KMS-11 (cell line): ENCODE measurements around the gene ACSL5.
"Not testable (repeated sequence)": the region's sequence is repeated elsewhere in the genome, so short reads cannot be mapped to it uniquely, and the experiment has no call there.

Source experiments
- H2AFZ ChIP-seq: fragments of 200-600 bp; sonication (generic); 2 replicates; pipeline ENCODE4 v1.6.1; 2016; ENCODE audit warnings: antibody characterized with exemption, mixed run types, low read depth
- H3K27ac ChIP-seq: fragments of 200-600 bp; sonication (generic); 2 replicates; pipeline ENCODE4 v1.6.1; 2016; ENCODE audit warnings: mild to moderate bottlenecking, mixed run types
- H3K27me3 ChIP-seq: fragments of 200-600 bp; sonication (generic); 2 replicates; pipeline ENCODE4 v1.6.1; 2017; ENCODE audit warnings: mild to moderate bottlenecking, low read depth, mixed run types, moderate library complexity; ENCODE audit not compliant: insufficient read depth
- H3K36me3 ChIP-seq: fragments of 200-600 bp; sonication (generic); 2 replicates; pipeline ENCODE4 v1.6.1; 2017; ENCODE audit warnings: mild to moderate bottlenecking, mixed run types; ENCODE audit not compliant: insufficient read depth
- H3K4me1 ChIP-seq: fragments of 200-600 bp; sonication (generic); 2 replicates; pipeline ENCODE4 v1.6.1; 2016; ENCODE audit warnings: mild to moderate bottlenecking, low read depth, mixed run types; ENCODE audit not compliant: poor library complexity, severe bottlenecking
- H3K4me2 ChIP-seq: fragments of 200-600 bp; sonication (generic); 2 replicates; pipeline ENCODE4 v1.7.0; 2016; ENCODE audit warnings: mild to moderate bottlenecking, mixed run types
- H3K4me3 ChIP-seq: fragments of 200-600 bp; sonication (generic); IDR thresholded peaks from 2 replicates; pipeline ENCODE4 v1.6.1; 2017; ENCODE audit warnings: low read depth, low read length, mixed read lengths; ENCODE audit not compliant: insufficient read depth
- H3K79me2 ChIP-seq: fragments of 200-600 bp; sonication (generic); 2 replicates; pipeline ENCODE4 v1.6.1; 2016; ENCODE audit warnings: low read depth, mixed run types; ENCODE audit not compliant: insufficient read depth
- H3K9ac ChIP-seq: fragments of 200-600 bp; sonication (generic); 2 replicates; pipeline ENCODE4 v1.6.1; 2016; ENCODE audit warnings: mild to moderate bottlenecking, mixed run types
- H4K20me1 ChIP-seq: fragments of 200-600 bp; sonication (generic); 2 replicates; pipeline ENCODE4 v1.6.1; 2016; ENCODE audit warnings: mild to moderate bottlenecking, mixed run types; ENCODE audit not compliant: insufficient read depth
- CTCF ChIP-seq: fragments of 200-600 bp; sonication (generic); conservative IDR thresholded peaks from 2 replicates; pipeline ENCODE4 v1.6.1; 2017; ENCODE audit warnings: low read depth, mild to moderate bottlenecking, antibody characterized with exemption, low read length, moderate library complexity, mixed read lengths

The ACSL5 gene

DNA sequence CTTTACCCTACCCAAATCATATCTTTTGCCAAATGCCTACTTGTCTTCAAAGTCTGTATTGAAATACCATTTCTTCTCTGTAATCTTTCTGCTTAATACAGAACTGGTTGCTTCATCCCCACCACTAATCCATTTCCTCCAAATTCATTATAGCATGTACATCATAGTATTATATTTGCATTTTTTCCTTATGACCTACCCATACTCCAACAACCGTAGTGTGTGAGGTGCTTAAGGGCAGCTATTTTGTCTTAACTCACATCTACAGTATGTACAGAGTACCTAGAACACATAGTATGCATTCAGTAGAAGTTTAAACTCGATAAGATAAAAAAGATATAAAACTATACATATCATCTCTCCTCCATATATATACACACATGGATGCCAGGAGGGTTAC lies 23.7 kb downstream of the ACSL5 start:
- TF ChIP-seq CTCF: no peak
- no peaks in the 10 kb centered on the region for H3K79me2 ChIP-seq
- H3K4me1 ChIP-seq: peaks cover 10% of the 10 kb centered on the region
- no peak overlapping the region for H3K27ac ChIP-seq
- H3K27me3 ChIP-seq: no peaks in the 10 kb centered on the region
- no peaks in the 10 kb centered on the region for H4K20me1 ChIP-seq
- H3K36me3 ChIP-seq: no peaks in the 10 kb centered on the region
- no peak overlapping the region for H3K4me2 ChIP-seq
- no peak overlapping the region for H2AFZ ChIP-seq
- H3K4me3 ChIP-seq: no peak overlapping the region
- H3K9ac ChIP-seq: no peak overlapping the region

DNA sequence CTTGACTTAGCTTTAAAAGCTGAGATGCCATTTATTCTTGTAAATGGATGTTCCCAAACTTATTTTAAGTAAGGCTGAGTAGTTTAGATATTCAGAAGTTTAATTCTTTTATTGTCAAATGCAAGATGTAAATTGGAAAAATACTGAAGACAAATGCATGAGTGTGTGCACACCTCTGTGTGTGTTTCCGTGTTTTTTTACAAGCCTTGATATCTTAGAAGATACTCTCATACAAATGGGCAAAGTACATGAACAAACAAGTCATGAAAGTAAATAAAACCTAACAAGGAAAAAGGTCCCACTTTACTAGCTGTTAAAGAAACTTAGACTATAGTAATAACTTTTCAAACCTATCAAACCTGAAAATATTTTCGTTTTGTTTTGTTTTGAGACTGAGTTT lies 29.0 kb downstream of the ACSL5 start:
- no peaks in the 10 kb centered on the region for H3K4me1 ChIP-seq
- H3K36me3 ChIP-seq: no peaks in the 10 kb centered on the region
- H3K79me2 ChIP-seq: no peaks in the 10 kb centered on the region
- H3K27me3 ChIP-seq: no peaks in the 10 kb centered on the region
- no peak overlapping the region for H3K4me2 ChIP-seq
- H3K9ac ChIP-seq: no peak overlapping the region
- no peak overlapping the region for H2AFZ ChIP-seq
- H3K27ac ChIP-seq: no peak overlapping the region
- no peak overlapping the region for H3K4me3 ChIP-seq
- H4K20me1 ChIP-seq: no peaks in the 10 kb centered on the region
- no peak for TF ChIP-seq CTCF

DNA sequence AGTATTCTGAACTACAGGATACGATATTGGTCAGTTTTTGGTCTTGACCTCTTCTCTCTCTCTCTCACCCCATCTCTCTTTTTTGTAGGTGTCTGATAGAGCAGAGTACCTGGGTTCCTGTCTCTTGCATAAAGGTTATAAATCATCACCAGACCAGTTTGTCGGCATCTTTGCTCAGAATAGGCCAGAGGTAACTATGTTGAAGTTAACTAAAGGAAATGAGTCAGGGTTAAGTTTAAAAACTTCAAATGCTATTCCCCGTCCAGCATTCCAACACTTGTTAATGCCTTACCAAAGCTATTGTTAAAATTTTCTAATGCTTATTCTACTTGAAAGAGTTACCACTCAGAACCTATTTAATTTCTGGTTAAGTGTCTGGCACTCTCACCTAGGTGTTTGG lies 30.7 kb downstream of the ACSL5 start:
- Histone ChIP-seq H3K4me2 (no peak overlapping the region), H2AFZ (no peak overlapping the region), H3K79me2 (no peaks in the 10 kb centered on the region), H3K4me3 (no peak overlapping the region), H3K27me3 (no peaks in the 10 kb centered on the region), H3K4me1 (no peaks in the 10 kb centered on the region), H3K27ac (no peak overlapping the region), H3K36me3 (no peaks in the 10 kb centered on the region), H4K20me1 (no peaks in the 10 kb centered on the region), H3K9ac (no peak overlapping the region)
- no peak for TF ChIP-seq CTCF

DNA sequence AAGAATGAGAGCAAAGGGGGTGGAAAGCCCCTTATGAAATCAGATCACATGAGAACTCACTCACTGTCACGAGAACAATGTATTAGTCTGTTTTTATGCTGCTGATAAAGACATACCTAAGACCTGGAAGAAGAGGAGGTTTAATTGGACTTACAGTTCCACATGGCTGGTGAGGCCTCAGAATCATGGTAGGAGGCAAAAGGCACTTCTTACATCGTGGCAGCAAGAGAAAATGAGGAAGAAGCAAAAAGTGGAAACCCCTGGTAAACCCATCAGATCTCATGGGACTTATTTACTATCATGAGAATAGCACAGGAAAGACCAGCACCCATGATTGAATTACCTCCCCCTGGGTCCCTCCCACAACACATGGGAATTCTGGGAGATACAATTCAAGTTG lies 32.9 kb downstream of the ACSL5 start:
- H3K9ac ChIP-seq, H3K4me2 ChIP-seq, H4K20me1 ChIP-seq, H3K27ac ChIP-seq, H3K27me3 ChIP-seq, H3K79me2 ChIP-seq, H3K36me3 ChIP-seq, H3K4me1 ChIP-seq, H3K4me3 ChIP-seq, H2AFZ ChIP-seq: not testable (repeated sequence)

DNA sequence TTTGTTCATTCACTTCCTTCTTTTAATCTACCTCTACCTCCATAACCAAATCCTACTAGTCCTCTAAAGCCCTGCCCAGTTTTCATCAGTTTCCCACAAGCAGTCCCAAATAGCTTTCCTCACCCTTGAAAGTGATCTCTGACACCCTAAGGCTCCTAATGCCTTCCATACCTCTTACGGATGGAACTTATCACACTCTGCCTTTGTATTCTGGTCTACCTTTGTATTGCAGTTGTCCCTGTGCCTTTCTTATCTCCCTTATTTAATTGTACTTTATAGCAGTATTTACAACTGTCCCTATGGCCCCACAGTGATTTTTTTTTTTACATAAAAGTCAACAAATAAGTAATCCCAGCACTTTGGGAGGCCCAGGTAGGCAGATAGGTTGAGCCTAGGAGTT lies 33.8 kb downstream of the ACSL5 start:
- Histone ChIP-seq H3K27me3 (no peaks in the 10 kb centered on the region), H2AFZ (no peak overlapping the region), H3K4me3 (no peak overlapping the region), H3K36me3 (no peaks in the 10 kb centered on the region), H4K20me1 (no peaks in the 10 kb centered on the region), H3K79me2 (no peaks in the 10 kb centered on the region), H3K27ac (no peak overlapping the region), H3K9ac (no peak overlapping the region), H3K4me1 (no peaks in the 10 kb centered on the region), H3K4me2 (no peak overlapping the region)
- TF ChIP-seq CTCF: no peak
